ENCODE data around the gene TLE2. TPM values are rescaled to one million over a fixed set of nuclear protein-coding genes. Genes with fewer than 3 reads are reported as not detected.
A peak's percentile ranks its signal among the peaks of the same experiment; 100 is the strongest.

The TLE2 gene
- total and polyA plus RNA-seq, 9 of the 15 experiments (the other 6 are each of a cell fraction or from before 2014, with no cell fraction given), result 0.35 to 13.1 (median 6.2) TPM

DNA sequence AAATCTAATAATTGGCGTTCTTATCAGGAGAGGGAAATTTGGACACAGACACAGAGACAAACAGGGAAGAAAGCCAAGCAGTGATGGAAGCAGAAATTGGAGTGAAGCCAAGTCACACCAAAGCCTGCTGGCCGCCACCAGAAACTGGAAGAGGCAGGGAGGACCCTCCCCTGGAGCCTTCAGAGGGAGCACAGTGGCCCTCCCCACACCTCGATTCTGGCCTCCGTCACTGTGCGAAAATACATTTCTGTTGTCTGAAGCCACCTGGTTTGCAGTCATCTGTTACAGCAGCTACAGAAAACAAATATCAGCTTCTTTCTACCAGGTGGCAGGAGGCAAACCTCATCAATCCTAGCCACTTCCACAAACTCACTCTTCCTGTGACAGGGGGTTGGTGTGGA lies 60.0 kb downstream of the TLE2 start:
- intact Hi-C loops (cut with micrococcal nuclease), result no loop called here
- Histone ChIP-seq H3K9me1 (ENCODE audit: control insufficient read depth, insufficient read depth, low read length) (no peaks in the 10 kb centered on the region), H3K27ac (ENCODE audit: extremely low read depth, low read depth, low read length) (no peak overlapping the region), H3K4me2 (ENCODE audit: insufficient read depth, low read length) (peak overlapping the region; percentile 3; the same call in 1 of the 2 replicates), H2AFZ (ENCODE audit: low read depth, low read length) (peak overlapping the region; percentile 12; the same call in 1 of the 2 replicates), H3K9ac (ENCODE audit: insufficient read depth in 1 of 2, low read depth in 2 of 2, low read length in 2 of 2) (peak overlapping the region in 1 of 2 experiments; percentile 77; a peak in 1 of 4 replicates), H3K4me1 (replicated peaks in 1 of 2; ENCODE audit: control insufficient read depth in 2 of 2, insufficient read depth in 2 of 2, low read length in 2 of 2) (peaks cover 5 to 10% of the 10 kb centered on the region in 2 experiments; a peak in 4 of 5 replicates), H4K20me1 (replicated peaks; ENCODE audit: control insufficient read depth, insufficient read depth, low read length) (no peaks in the 10 kb centered on the region), H3K79me2 (ENCODE audit: control insufficient read depth, insufficient read depth, low read length) (no peaks in the 10 kb centered on the region), H3K9me3 (replicated peaks; ENCODE audit: control insufficient read depth, insufficient read depth, low read depth, low read length) (no peaks in the 10 kb centered on the region), H3K36me3 (ENCODE audit: control insufficient read depth, insufficient read depth, low read length) (no peaks in the 10 kb centered on the region), H3K27me3 (ENCODE audit: control insufficient read depth in 2 of 2, insufficient read depth in 2 of 2, low read length in 2 of 2) (no peaks in the 10 kb centered on the region), H3K4me3 (no peak overlapping the region)
- DNase-seq (ENCODE audit: extremely low read depth in 1 of 4, low spot score in 3 of 4) (peak in 2 of 4 experiments; percentile 5 to 38), ATAC-seq (peak; percentile 45; the same call in 2 of the 3 replicates), FAIRE-seq (no peak)
- POLR2A ChIA-PET, result interaction anchor here (0.6 to 1.3 kb wide), 3 partner anchors 18 to 82 kb away, joined by 3 read pairs; no protein-coding TSS in a partner anchor
- CTCF ChIA-PET (ENCODE audit: low intra/inter-chr PET ratio), result no interaction called here
- no TSS peak for BruUV-seq (replicated peaks)
- in situ Hi-C loops (cut with MboI), result no loop called here
- 41% methylated on average over 5 of the region's 5 CpGs for WGBS (ENCODE audit: insufficient coverage, low coverage, missing lambda C conversion rate)
- TF ChIP-seq ZNF263 (CRISPR knock-in tag; IDR thresholded peaks at IDR 0.05; ENCODE audit: borderline replicate concordance) (peak; percentile 87), FIP1L1 (IDR thresholded peaks at IDR 0.05; ENCODE audit: low read depth, low read length, poor library complexity, severe bottlenecking) (no peak), MEIS2 (IDR thresholded peaks at IDR 0.05; ENCODE audit: partially characterized antibody) (peak; percentile 19), CTBP1 (IDR thresholded peaks at IDR 0.05; ENCODE audit: borderline replicate concordance) (0 out of 2 replicates have a peak, but pooled peaks have one; percentile 34), NFIC (IDR thresholded peaks at IDR 0.05) (peak; percentile 92), ELF2 (CRISPR knock-in tag; IDR thresholded peaks at IDR 0.05) (no peak), CBX2 (IDR thresholded peaks at IDR 0.05; ENCODE audit: insufficient read depth, low read length, poor library complexity, severe bottlenecking) (no peak), SMAD4 (CRISPR knock-in tag; conservative IDR thresholded peaks at IDR 0.05) (no peak), ATF1 (CRISPR knock-in tag; IDR thresholded peaks at IDR 0.05) (no peak), ATF1 (tag; IDR thresholded peaks at IDR 0.05) (no peak)
- TF ChIP-seq, protein P1, sequence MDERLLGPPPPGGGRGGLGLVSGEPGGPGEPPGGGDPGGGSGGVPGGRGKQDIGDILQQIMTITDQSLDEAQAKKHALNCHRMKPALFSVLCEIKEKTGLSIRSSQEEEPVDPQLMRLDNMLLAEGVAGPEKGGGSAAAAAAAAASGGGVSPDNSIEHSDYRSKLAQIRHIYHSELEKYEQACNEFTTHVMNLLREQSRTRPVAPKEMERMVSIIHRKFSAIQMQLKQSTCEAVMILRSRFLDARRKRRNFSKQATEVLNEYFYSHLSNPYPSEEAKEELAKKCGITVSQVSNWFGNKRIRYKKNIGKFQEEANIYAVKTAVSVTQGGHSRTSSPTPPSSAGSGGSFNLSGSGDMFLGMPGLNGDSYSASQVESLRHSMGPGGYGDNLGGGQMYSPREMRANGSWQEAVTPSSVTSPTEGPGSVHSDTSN (CRISPR knock-in tag; IDR thresholded peaks at IDR 0.05; ENCODE audit: low read depth), result no peak
- TF ChIP-seq, protein P1 (tag; conservative IDR thresholded peaks at IDR 0.05; ENCODE audit: low read depth), result 0 out of 2 replicates have a peak, but pooled peaks have one; percentile 25
- TF ChIP-seq, protein P2, sequence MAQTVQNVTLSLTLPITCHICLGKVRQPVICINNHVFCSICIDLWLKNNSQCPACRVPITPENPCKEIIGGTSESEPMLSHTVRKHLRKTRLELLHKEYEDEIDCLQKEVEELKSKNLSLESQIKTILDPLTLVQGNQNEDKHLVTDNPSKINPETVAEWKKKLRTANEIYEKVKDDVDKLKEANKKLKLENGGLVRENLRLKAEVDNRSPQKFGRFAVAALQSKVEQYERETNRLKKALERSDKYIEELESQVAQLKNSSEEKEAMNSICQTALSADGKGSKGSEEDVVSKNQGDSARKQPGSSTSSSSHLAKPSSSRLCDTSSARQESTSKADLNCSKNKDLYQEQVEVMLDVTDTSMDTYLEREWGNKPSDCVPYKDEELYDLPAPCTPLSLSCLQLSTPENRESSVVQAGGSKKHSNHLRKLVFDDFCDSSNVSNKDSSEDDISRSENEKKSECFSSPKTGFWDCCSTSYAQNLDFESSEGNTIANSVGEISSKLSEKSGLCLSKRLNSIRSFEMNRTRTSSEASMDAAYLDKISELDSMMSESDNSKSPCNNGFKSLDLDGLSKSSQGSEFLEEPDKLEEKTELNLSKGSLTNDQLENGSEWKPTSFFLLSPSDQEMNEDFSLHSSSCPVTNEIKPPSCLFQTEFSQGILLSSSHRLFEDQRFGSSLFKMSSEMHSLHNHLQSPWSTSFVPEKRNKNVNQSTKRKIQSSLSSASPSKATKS (CRISPR knock-in tag; IDR thresholded peaks at IDR 0.05), result no peak
- TF ChIP-seq, protein P3, sequence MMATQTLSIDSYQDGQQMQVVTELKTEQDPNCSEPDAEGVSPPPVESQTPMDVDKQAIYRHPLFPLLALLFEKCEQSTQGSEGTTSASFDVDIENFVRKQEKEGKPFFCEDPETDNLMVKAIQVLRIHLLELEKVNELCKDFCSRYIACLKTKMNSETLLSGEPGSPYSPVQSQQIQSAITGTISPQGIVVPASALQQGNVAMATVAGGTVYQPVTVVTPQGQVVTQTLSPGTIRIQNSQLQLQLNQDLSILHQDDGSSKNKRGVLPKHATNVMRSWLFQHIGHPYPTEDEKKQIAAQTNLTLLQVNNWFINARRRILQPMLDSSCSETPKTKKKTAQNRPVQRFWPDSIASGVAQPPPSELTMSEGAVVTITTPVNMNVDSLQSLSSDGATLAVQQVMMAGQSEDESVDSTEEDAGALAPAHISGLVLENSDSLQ (IDR thresholded peaks at IDR 0.05), result peak; percentile 14; the same call in 1 of the 2 replicates
